Mesothelial cell of epicardium (in vitro differentiated cells): Measurements from ENCODE around the gene NOM1. TPM values are rescaled to one million over a fixed set of nuclear protein-coding genes. Genes with fewer than 3 reads are reported as not detected.

Source experiments
- DNase-seq, 2 experiments: peaks; one replicate each; pipeline ENCODE4 v3.0.0; 2021; ENCODE audit warnings: low spot score in 2 of 2; ENCODE audit not compliant: unreplicated experiment in 2 of 2
- H3K27ac Mint-ChIP-seq: 2 replicates; pipeline ENCODE4 v1.8.0; 2021; ENCODE audit warnings: mixed read lengths
- H3K27me3 Mint-ChIP-seq: 2 replicates; pipeline ENCODE4 v1.8.0; 2021; ENCODE audit warnings: low read depth, mixed read lengths
- H3K36me3 Mint-ChIP-seq: 2 replicates; pipeline ENCODE4 v1.8.0; 2021; ENCODE audit warnings: mixed read lengths
- H3K4me1 Mint-ChIP-seq: 2 replicates; pipeline ENCODE4 v1.8.0; 2021; ENCODE audit warnings: mixed read lengths
- H3K4me3 Mint-ChIP-seq: 2 replicates; pipeline ENCODE4 v1.8.0; 2021; ENCODE audit warnings: mild to moderate bottlenecking, moderate library complexity, mixed read lengths
- H3K9me3 Mint-ChIP-seq: 2 replicates; pipeline ENCODE4 v1.8.0; 2021; ENCODE audit warnings: mixed read lengths
- CTCF ChIP-seq: fragments of 200-600 bp; sonication (generic); IDR thresholded peaks from one replicate; pipeline ENCODE4 v1.5.0; 2021; ENCODE audit warnings: antibody characterized with exemption; ENCODE audit not compliant: unreplicated experiment
- total RNA-seq: library from RNA; stranded (reverse); gene quantifications from 3 replicates; pipeline ENCODE4 v1.2.1, GENCODE V29; 2021

The NOM1 gene
- total RNA-seq, 1 donor from 2014 or later: 29.1 TPM

- Mint-ChIP-seq H3K27me3 (peaks cover 28% of the 10 kb centered on the region), H3K9me3 (peaks cover 4% of the 10 kb centered on the region), H3K27ac (no peak overlapping the region), H3K36me3 (no peaks in the 10 kb centered on the region), H3K4me3 (no peak overlapping the region), H3K4me1 (no peaks in the 10 kb centered on the region)
- no peak for DNase-seq
- no peak for TF ChIP-seq CTCF
Measured at GRCh38 chr7:156940421-156941122, 8.9 kb upstream of the NOM1 start.

- DNase-seq: no peak
- Mint-ChIP-seq H3K9me3 (peaks cover 4% of the 10 kb centered on the region), H3K27me3 (peaks cover 29% of the 10 kb centered on the region), H3K4me1 (no peaks in the 10 kb centered on the region), H3K4me3 (no peak overlapping the region), H3K27ac (no peak overlapping the region), H3K36me3 (no peaks in the 10 kb centered on the region)
- TF ChIP-seq CTCF: no peak
Measured at GRCh38 chr7:156941393-156942182, 7.9 kb upstream of the NOM1 start.

GRCh38 chr7:156942708-156943090 is 6.8 kb upstream of the NOM1 start:
- H3K27ac Mint-ChIP-seq: no peak overlapping the region
- peaks cover 5% of the 10 kb centered on the region for H3K4me1 Mint-ChIP-seq
- H3K27me3 Mint-ChIP-seq: peaks cover 40% of the 10 kb centered on the region
- no peak for DNase-seq
- H3K36me3 Mint-ChIP-seq: no peaks in the 10 kb centered on the region
- H3K9me3 Mint-ChIP-seq: peaks cover 4% of the 10 kb centered on the region
- no peak for TF ChIP-seq CTCF
- no peak overlapping the region for H3K4me3 Mint-ChIP-seq

GRCh38 chr7:156943091-156944041 is 6.1 kb upstream of the NOM1 start:
- Mint-ChIP-seq H3K4me1 (peaks cover 5% of the 10 kb centered on the region), H3K27me3 (peaks cover 40% of the 10 kb centered on the region), H3K36me3 (no peaks in the 10 kb centered on the region), H3K9me3 (peaks cover 4% of the 10 kb centered on the region), H3K4me3 (no peak overlapping the region), H3K27ac (no peak overlapping the region)
- no peak for DNase-seq
- TF ChIP-seq CTCF: no peak

GRCh38 chr7:156944876-156945275 is 4.6 kb upstream of the NOM1 start:
- Mint-ChIP-seq H3K27ac (no peak overlapping the region), H3K4me3 (no peak overlapping the region)

More at GRCh38 chr7:156944876-156945275, 4.6 kb upstream of the NOM1 start:
- no peaks in the 10 kb centered on the region for H3K36me3 Mint-ChIP-seq
- H3K9me3 Mint-ChIP-seq: peaks cover 4% of the 10 kb centered on the region
- H3K4me1 Mint-ChIP-seq: peaks cover 5% of the 10 kb centered on the region
- peaks cover 40% of the 10 kb centered on the region for H3K27me3 Mint-ChIP-seq
- no peak for DNase-seq
- no peak for TF ChIP-seq CTCF
